ENCODE measurements around the gene LCN12.

DNA sequence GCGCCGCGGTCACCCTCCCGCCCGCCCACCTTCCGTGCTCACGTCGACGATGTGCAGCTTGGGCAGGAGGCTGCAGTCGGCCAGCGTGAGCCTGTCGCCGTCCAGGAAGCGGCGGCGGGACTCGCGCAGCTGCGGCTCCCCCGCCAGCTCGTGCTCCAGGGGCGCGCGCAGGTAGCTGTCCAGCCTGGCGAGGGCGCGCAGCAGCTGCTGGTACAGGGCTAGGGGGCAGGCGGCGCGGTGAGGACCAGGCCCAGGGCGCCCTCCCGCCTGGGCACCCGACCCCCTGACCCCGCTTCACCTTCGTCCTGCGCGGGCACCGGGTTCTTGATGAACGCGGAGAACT is 42.8 kb downstream of the LCN12 start:
- TF ChIP-seq, protein P1, sequence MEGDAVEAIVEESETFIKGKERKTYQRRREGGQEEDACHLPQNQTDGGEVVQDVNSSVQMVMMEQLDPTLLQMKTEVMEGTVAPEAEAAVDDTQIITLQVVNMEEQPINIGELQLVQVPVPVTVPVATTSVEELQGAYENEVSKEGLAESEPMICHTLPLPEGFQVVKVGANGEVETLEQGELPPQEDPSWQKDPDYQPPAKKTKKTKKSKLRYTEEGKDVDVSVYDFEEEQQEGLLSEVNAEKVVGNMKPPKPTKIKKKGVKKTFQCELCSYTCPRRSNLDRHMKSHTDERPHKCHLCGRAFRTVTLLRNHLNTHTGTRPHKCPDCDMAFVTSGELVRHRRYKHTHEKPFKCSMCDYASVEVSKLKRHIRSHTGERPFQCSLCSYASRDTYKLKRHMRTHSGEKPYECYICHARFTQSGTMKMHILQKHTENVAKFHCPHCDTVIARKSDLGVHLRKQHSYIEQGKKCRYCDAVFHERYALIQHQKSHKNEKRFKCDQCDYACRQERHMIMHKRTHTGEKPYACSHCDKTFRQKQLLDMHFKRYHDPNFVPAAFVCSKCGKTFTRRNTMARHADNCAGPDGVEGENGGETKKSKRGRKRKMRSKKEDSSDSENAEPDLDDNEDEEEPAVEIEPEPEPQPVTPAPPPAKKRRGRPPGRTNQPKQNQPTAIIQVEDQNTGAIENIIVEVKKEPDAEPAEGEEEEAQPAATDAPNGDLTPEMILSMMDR (optimal IDR thresholded peaks at IDR 0.05 in 1 of 3, IDR thresholded peaks at IDR 0.05 in 1 of 3, conservative IDR thresholded peaks at IDR 0.05 in 1 of 3; ENCODE audit: extremely low read depth in 1 of 3, insufficient read depth in 2 of 3, low read length in 3 of 3), result no peak
- TF ChIP-seq EZH2 (IDR thresholded peaks at IDR 0.05; ENCODE audit: low read length), result no peak
